OCI-LY7 (cell line): ENCODE results near the gene MCCC1. TPM values are rescaled to one million over a fixed set of nuclear protein-coding genes. Genes with fewer than 3 reads are reported as not detected.

Experiments used
- BruUV-seq: library from RNA; stranded (reverse); fragments of 400-500 nt; replicated peaks from 2 replicates; lab custom pipeline; 2021; lab: Mats Ljungman, UMichigan
- CTCF ChIA-PET: fragments of 300-600 bp; sonication (Branson Sonifier 250); formaldehyde crosslinking; loops from one replicate; lab custom pipeline; 2022; ENCODE audit warnings: antibody characterized with exemption; ENCODE audit not compliant: unreplicated experiment; lab: Charles Lee
- POLR2A ChIA-PET: fragments of 300-600 bp; sonication (Branson Sonifier 250); formaldehyde crosslinking; loops from one replicate; lab custom pipeline; 2022; ENCODE audit warnings: antibody characterized with exemption; lab: Charles Lee
- DNase-seq: peaks from one replicate; pipeline ENCODE4 v3.0.0-alpha.2; 2015; ENCODE audit warnings: low spot score
- H2AFZ ChIP-seq: fragments of 200-600 bp; sonication (generic), shearing (Covaris generic); 2 replicates; pipeline ENCODE4 v1.6.1; 2014; ENCODE audit warnings: mild to moderate bottlenecking, antibody characterized with exemption, low read length, moderate library complexity
- H3K27ac ChIP-seq: fragments of 200-600 bp; sonication (generic); 2 replicates; pipeline ENCODE4 v1.5.1; 2014; ENCODE audit warnings: mixed run types, low read depth, mild to moderate bottlenecking, moderate library complexity, low read length, inconsistent platforms; ENCODE audit not compliant: poor library complexity, severe bottlenecking
- H3K36me3 ChIP-seq: fragments of 200-600 bp; sonication (generic); 2 replicates; pipeline ENCODE4 v1.6.1; 2014; ENCODE audit warnings: mild to moderate bottlenecking, antibody characterized with exemption, low read length, moderate library complexity, mixed read lengths; ENCODE audit not compliant: insufficient read depth
- H3K4me1 ChIP-seq: fragments of 200-600 bp; sonication (generic); 2 replicates; pipeline ENCODE4 v1.5.1; 2014; ENCODE audit warnings: mild to moderate bottlenecking, low read length; ENCODE audit not compliant: insufficient read depth, poor library complexity, severe bottlenecking
- H3K4me2 ChIP-seq: fragments of 200-600 bp; sonication (generic); 2 replicates; pipeline ENCODE4 v1.6.1; 2014; ENCODE audit warnings: mild to moderate bottlenecking, low read length
- H3K4me3 ChIP-seq: fragments of 200-600 bp; sonication (generic); 2 replicates; pipeline ENCODE4 v1.5.1; 2014; ENCODE audit warnings: mild to moderate bottlenecking, low read depth, low read length; ENCODE audit not compliant: poor library complexity, severe bottlenecking
- H3K79me2 ChIP-seq: fragments of 200-600 bp; sonication (generic); 2 replicates; pipeline ENCODE4 v1.6.1; 2016; ENCODE audit warnings: low read depth, mild to moderate bottlenecking, low read length, moderate library complexity, mixed read lengths; ENCODE audit not compliant: insufficient read depth
- H3K9me2 ChIP-seq: fragments of 200-600 bp; sonication (generic); 2 replicates; pipeline ENCODE4 v1.6.1; 2016; ENCODE audit warnings: mild to moderate bottlenecking, low read length, mixed read lengths; ENCODE audit not compliant: insufficient read depth
- H3K9me3 ChIP-seq: fragments of 200-600 bp; sonication (generic); 2 replicates; pipeline ENCODE4 v1.6.1; 2014; ENCODE audit warnings: mild to moderate bottlenecking, mixed run types, low read length, mixed read lengths
- H4K20me1 ChIP-seq: fragments of 200-600 bp; sonication (generic); 2 replicates; pipeline ENCODE4 v1.6.1; 2014; ENCODE audit warnings: mild to moderate bottlenecking, antibody characterized with exemption, low read length, moderate library complexity, mixed read lengths; ENCODE audit not compliant: insufficient read depth
- EZH2phosphoT487 ChIP-seq: fragments of 200-600 bp; sonication (generic); IDR thresholded peaks from 2 replicates; pipeline ENCODE4 v1.6.1; 2018; ENCODE audit warnings: low read depth, borderline replicate concordance, mild to moderate bottlenecking, mixed run types, antibody characterized with exemption, low read length, moderate library complexity, mixed read lengths
- intact Hi-C: fragments of 100-400 bp; cut with micrococcal nuclease; formaldehyde crosslinking; loops from one replicate; pipeline ENCODE4 v1.10.0; 2022; ENCODE audit not compliant: unreplicated experiment
- total RNA-seq, 2 experiments: library from RNA; depleted of rRNA in 1 of 2; stranded (reverse); fragments of >200 nt in 1 of 2; shearing (Covaris generic) in 1 of 2; gene quantifications; 2 replicates each; pipeline ENCODE4 v1.2.3, GENCODE V29; 2014 to 2022
- TF ChIP-seq, protein P1 (sequence below): fragments of 200-600 bp; sonication (generic); conservative IDR thresholded peaks from 2 replicates; pipeline ENCODE4 v1.5.1; 2014; ENCODE audit warnings: mild to moderate bottlenecking, antibody characterized with exemption, low read length, moderate library complexity, mixed read lengths

Gene MCCC1
- total RNA-seq, 2 experiments from 2014 or later = 29.9 to 57.5 TPM

DNA sequence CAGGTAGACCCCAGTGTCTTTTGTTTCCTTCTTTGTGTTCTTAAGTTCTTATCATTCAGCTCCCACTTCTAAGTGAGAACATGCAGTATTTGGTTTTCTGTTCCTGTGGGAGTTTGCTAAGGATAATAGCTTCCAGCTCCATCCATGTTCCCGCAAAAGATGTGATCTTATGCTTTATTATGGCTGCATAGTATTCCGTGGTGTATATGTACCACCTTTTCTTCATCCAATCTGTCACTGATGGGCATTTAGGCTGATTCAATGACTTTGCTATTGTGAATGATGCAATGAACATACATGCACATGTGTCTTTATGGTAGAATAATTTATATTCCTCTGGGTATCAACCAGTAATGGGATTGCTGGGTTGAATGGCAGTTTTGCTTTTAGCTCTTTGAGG is 24.4 kb downstream of the MCCC1 start:
- Histone ChIP-seq H3K27ac (no peak overlapping the region), H3K79me2 (no peaks in the 10 kb centered on the region), H3K4me2 (no peak overlapping the region), H3K4me1 (no peaks in the 10 kb centered on the region), H3K4me3 (no peak overlapping the region), H3K9me2 (no peaks in the 10 kb centered on the region), H3K36me3 (peaks cover 97% of the 10 kb centered on the region), H4K20me1 (no peaks in the 10 kb centered on the region), H2AFZ (no peak overlapping the region), H3K9me3 (peaks cover 33% of the 10 kb centered on the region)
- POLR2A ChIA-PET = no interaction called here
- BruUV-seq = no TSS peak
- intact Hi-C loops = no loop called here
- CTCF ChIA-PET = no interaction called here
- DNase-seq = no peak
- TF ChIP-seq EZH2phosphoT487 = no peak

DNA sequence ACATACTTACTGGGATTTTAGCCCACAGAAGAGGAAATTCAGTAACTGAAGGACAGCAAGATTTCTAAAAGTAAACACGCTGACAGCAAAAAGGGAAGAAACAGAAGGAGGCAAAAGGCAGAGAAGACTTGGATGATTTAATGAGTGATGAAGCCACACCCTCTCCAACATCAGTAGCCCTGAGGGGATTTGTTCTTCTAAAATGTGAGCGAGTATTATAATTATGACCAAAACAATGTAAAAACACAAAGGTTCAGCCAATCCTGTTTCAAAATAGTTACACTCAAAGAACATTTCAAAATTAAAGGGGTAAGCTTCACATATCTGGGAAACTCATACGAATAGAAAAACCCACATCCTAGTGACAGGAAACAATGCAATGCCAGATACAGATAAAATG is 25.0 kb downstream of the MCCC1 start:
- Histone ChIP-seq H3K36me3 (peaks cover 97% of the 10 kb centered on the region), H3K79me2 (no peaks in the 10 kb centered on the region)

DNA sequence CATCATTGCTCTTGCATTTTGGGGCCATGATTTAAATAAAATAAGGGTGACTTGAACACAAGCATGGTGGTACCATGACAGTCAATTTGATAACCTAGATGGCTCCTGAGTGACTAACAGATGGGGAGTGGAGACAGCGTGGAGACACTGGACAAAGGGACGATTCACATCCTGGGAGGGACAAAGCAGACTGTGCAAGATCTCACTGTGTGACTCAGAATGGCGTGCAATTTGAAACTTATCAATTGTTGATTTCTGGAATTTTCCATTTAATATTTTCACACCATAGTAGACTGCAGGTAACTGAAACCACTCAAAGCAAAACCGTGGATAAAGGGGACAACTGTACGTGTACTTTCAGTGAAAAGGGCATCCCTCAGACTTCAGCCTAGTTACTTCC is 25.5 kb downstream of the MCCC1 start:
- CTCF ChIA-PET = no interaction called here
- POLR2A ChIA-PET = interaction anchor here (1.0 kb wide), 1 partner anchor 48 kb away, joined by 3 read pairs; no protein-coding TSS in a partner anchor
- no peak for DNase-seq

More for the DNA sequence above, 25.0 kb downstream of the MCCC1 start:
- Histone ChIP-seq H3K4me2 (no peak overlapping the region), H3K4me1 (no peaks in the 10 kb centered on the region), H3K4me3 (no peak overlapping the region), H2AFZ (no peak overlapping the region), H4K20me1 (no peaks in the 10 kb centered on the region), H3K9me2 (no peaks in the 10 kb centered on the region), H3K27ac (no peak overlapping the region), H3K9me3 (peaks cover 33% of the 10 kb centered on the region)
- TF ChIP-seq EZH2phosphoT487 = no peak
- TF ChIP-seq, protein P1, sequence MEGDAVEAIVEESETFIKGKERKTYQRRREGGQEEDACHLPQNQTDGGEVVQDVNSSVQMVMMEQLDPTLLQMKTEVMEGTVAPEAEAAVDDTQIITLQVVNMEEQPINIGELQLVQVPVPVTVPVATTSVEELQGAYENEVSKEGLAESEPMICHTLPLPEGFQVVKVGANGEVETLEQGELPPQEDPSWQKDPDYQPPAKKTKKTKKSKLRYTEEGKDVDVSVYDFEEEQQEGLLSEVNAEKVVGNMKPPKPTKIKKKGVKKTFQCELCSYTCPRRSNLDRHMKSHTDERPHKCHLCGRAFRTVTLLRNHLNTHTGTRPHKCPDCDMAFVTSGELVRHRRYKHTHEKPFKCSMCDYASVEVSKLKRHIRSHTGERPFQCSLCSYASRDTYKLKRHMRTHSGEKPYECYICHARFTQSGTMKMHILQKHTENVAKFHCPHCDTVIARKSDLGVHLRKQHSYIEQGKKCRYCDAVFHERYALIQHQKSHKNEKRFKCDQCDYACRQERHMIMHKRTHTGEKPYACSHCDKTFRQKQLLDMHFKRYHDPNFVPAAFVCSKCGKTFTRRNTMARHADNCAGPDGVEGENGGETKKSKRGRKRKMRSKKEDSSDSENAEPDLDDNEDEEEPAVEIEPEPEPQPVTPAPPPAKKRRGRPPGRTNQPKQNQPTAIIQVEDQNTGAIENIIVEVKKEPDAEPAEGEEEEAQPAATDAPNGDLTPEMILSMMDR = no peak
- intact Hi-C loops = no loop called here
- POLR2A ChIA-PET = no interaction called here
- no TSS peak for BruUV-seq
- CTCF ChIA-PET = no interaction called here
- DNase-seq = no peak

More for the DNA sequence above, 25.5 kb downstream of the MCCC1 start:
- Histone ChIP-seq H3K9me2 (no peaks in the 10 kb centered on the region), H3K4me2 (no peak overlapping the region), H2AFZ (no peak overlapping the region), H3K9me3 (peaks cover 30% of the 10 kb centered on the region), H3K4me3 (no peak overlapping the region), H4K20me1 (no peaks in the 10 kb centered on the region), H3K27ac (no peak overlapping the region), H3K36me3 (peaks cover 97% of the 10 kb centered on the region), H3K4me1 (no peaks in the 10 kb centered on the region), H3K79me2 (no peaks in the 10 kb centered on the region)
- intact Hi-C loops = no loop called here
- TF ChIP-seq EZH2phosphoT487 = no peak
- TF ChIP-seq, protein P1 = no peak
- BruUV-seq = no TSS peak
